ENCODE data around the gene SOHLH2. TPM values are rescaled to one million over a fixed set of nuclear protein-coding genes. Genes with fewer than 3 reads are reported as not detected.

Gene SOHLH2
- total RNA-seq, 1 experiment from 2014 or later = not detected

DNA sequence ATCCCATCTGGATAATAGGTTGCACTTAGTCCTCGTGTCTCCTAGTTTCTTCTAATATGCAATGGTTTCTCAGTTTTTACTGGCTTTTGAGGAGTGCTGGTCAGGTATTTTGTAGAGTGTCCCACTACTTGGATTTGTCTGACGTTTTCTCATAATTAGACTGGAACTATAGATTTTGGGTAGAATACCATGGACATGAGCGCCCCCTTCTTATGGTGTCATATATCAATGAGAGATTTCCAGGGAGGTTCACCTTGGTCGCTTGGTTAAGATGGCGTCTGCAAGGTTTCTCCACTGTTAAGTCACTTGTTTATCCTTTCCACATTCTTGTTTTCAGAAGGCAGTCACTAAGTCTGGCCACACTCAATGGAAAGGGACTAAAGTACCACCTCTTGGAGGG, 6.7 kb downstream of the SOHLH2 start:
- no peak for DNase-seq
- peaks cover 3% of the 10 kb centered on the region for H3K27me3 ChIP-seq
- no peaks in the 10 kb centered on the region for H3K9me3 ChIP-seq
- H3K4me3 ChIP-seq = no peak overlapping the region
- H3K36me3 ChIP-seq = no peaks in the 10 kb centered on the region

DNA sequence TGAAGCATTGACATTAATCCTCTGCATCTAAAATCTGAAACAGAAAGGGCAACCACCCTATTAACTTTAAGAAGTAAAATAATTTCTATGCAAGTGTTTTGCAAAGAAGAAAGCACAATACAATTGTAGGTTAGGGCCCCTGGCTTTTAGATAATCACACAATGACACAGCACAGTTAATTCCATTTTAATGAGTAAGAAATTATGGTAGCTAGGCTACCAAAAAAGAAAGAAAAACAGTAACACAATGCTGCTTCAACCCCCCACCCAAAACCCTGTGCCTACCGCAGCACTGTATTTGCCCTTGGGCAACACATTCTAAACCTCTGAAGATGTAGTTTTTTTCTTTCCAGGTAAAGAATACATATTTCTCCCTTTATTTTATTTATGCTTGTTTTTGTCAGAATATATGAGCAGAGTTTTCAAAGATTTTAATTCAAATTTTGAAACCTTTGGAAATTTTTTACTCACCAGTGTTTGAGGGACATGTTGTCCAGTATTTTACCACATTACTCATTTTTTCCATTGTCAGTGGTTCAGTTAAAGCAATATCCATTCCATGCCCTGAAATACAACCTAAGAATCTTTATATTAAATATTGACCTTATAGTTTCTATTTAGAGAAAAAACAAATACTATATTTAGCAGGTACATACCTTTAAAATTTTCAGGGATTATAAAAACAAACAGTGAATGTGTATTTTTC, 21.1 kb downstream of the SOHLH2 start:
- no peaks in the 10 kb centered on the region; the same call in 1 of the 2 replicates for H3K27me3 ChIP-seq
- H3K4me3 ChIP-seq = no peak overlapping the region
- H3K36me3 ChIP-seq = no peaks in the 10 kb centered on the region
- H3K9me3 ChIP-seq = no peaks in the 10 kb centered on the region
- no peak for DNase-seq

DNA sequence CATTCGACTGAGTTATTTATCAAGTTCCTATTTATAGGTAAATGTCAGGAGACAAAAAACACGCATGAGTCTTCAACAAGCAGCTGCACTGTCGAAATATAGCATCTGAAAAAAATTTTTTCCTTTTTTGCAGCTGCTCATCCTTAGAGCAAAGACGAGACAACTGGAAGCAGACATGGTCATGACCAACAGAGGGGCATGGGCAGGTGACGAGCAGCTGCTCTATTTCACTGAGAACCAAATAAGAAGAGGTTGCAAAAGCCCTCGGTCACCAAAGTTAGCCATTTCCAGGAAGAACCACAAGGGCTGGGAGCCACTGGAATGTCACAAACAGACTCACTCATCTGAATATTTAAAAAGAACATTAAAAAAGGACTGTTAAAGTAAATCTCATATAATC, 22.2 kb downstream of the SOHLH2 start:
- Histone ChIP-seq H3K4me3 (no peak overlapping the region), H3K27me3 (no peaks in the 10 kb centered on the region), H3K9me3 (no peaks in the 10 kb centered on the region), H3K36me3 (no peaks in the 10 kb centered on the region)
- no peak for DNase-seq

DNA sequence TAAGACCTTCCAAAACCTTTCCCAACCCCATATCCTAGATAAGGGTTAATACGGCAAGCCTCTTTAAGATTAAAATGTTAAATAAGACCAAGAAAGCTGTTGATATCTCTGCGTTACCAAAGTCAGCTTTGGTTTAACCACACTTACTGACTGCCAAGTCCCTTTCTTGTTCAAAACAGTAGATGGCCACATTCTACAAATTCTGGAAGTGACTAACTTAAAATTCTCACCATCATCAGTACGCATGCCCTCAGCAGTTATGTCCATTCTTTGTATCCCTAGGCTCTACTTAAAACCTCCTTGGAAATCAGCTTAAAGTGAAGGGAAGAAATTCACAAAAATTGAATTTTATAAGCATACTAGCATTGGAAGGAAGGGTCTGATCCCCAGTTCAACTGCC, 23.6 kb downstream of the SOHLH2 start:
- Histone ChIP-seq H3K27me3 (no peaks in the 10 kb centered on the region), H3K36me3 (no peaks in the 10 kb centered on the region), H3K4me3 (no peak overlapping the region), H3K9me3 (no peaks in the 10 kb centered on the region)
- DNase-seq = no peak

DNA sequence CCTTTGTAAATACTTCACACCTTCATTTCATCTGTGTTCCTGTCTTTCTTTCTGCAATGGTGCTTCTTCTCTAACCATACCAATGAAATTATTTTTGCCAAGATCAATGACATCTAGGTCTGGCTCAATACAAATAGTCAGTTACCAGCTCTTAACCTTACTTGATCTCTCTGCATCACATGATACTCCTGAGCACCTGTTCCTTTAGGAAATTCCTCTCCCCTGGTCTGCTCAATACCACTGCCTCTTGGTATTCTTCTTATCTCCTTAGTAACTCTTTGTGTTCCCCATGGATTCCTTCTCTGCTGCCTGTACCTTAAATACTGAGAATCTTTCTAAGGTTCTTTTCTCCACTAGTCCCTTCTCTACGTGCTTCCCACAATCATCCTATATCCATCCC, 25.9 kb downstream of the SOHLH2 start:
- no peak overlapping the region for H3K4me3 ChIP-seq
- no peaks in the 10 kb centered on the region for H3K27me3 ChIP-seq
- no peaks in the 10 kb centered on the region for H3K9me3 ChIP-seq
- no peak for DNase-seq
- H3K36me3 ChIP-seq = no peaks in the 10 kb centered on the region

DNA sequence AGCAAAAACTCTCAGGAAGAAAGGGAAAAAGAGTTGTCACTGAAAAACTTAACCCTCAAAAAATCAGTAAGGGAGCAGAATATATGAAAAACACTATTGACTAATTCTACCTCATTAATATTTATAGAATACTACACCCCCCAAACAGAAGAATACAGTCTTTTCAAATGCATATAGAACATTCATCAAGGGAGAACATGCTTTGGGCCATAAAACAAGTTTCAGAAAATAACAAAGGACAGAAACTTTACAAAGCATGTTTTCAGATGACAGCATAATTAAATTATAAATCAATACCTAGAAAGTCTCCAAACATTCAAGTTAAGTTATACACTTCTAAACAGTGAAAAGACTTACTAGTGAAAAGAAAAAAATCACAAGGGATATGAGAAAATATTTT, 30.5 kb downstream of the SOHLH2 start:
- no peaks in the 10 kb centered on the region for H3K9me3 ChIP-seq
- DNase-seq = no peak
- H3K4me3 ChIP-seq = no peak overlapping the region
- no peaks in the 10 kb centered on the region for H3K36me3 ChIP-seq
- no peaks in the 10 kb centered on the region for H3K27me3 ChIP-seq

DNA sequence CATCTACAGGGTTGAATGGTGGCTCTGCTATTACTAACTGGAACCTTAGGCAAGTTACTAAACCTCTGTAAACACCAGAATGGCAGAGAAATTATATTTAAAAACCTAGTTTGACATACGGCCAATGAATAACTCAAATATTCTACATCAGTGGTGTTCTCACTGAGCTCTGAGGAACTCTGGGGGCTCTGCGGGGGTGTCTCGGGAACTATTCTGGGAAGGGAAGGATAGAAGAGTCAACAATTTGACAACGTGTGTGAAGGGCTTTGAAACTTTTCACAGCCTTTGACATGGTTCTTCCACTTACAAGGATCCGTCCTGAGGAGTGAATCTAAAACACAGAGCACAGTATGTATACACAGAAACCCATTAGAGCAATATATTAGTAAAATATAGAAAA, 38.7 kb downstream of the SOHLH2 start:
- H3K27me3 ChIP-seq = no peaks in the 10 kb centered on the region
- H3K36me3 ChIP-seq = no peaks in the 10 kb centered on the region
- H3K9me3 ChIP-seq = no peaks in the 10 kb centered on the region
- no peak overlapping the region for H3K4me3 ChIP-seq
- no peak for DNase-seq

DNA sequence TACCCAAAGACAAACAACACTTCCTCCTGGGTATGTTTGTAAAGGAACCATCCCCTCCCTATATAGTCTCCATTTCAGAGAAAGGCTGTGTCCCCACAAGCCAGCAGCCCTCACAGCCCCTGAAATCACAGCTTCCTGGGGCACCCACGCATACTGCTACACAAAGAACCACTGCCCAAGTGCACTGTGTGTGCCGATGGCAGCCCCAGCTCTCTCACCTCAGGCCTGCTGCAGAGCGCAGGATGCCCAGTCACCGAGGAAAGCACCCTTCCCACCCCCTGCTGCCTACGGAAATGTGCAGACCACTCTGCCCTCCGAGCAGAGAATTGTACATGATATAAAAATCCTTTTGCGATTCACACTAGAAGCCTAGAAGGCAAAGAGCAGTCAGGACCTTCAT, 39.4 kb downstream of the SOHLH2 start:
- Histone ChIP-seq H3K36me3 (no peaks in the 10 kb centered on the region), H3K27me3 (no peaks in the 10 kb centered on the region), H3K9me3 (no peaks in the 10 kb centered on the region), H3K4me3 (no peak overlapping the region)
- no peak for DNase-seq

DNA sequence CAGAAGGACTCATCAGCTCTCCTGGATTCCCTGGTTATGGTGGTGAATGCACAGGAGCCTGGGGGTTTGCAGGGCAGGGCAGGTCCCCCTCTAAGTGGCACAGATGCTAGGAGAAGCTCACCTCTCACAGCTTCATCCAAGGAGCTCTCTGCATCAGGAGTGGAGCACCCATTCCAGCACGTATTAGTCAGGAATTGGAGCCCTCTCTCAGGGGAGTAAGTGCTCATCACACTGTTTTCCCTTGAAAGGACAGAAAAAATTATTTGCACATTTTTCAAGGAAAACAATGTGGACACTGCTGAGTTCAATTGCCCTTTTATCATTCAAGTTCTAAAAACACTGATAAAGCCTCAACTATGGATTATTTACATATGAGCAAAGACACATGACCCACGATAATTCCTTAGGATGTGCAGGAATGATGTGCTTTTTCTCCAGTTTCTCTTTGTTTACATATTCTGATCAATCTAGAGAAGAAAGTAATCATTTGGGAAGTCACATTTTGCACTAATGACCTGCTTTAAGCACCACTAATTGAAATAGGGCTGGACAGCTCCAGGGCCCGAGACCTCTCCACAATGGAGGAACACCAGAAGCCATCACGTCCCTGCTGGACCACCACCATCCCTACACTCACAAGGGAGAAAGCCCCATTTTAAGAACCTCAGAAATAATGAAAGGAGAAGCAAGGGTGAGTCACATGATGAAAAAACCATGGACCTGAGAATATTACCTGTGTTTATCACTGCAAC, 40.6 kb downstream of the SOHLH2 start:
- Histone ChIP-seq H3K36me3 (no peaks in the 10 kb centered on the region), H3K9me3 (no peaks in the 10 kb centered on the region), H3K27me3 (0 out of 2 replicates have a peak, but pooled peaks cover 2% of the 10 kb centered on the region), H3K4me3 (no peak overlapping the region)
- DNase-seq = no peak

DNA sequence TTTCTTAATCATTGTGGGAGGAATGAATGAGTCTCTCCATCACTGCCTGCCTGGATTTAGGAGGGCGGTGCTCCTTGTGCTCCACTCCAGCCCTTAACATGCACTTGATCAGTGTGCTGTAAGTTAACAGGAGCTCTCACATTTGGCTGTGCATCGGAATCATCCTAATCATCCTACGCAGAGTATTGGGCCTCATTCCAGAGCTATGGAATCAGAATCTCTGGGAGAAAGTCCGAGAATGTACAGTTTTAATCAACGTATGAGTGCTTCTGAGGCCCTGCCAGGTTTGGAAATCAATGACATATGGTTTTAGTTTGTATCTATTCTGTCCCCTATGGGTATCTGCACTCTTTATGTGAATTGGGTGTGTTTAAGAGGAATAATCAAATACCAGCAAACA, 48.3 kb downstream of the SOHLH2 start:
- no peaks in the 10 kb centered on the region for H3K36me3 ChIP-seq
- H3K4me3 ChIP-seq = no peak overlapping the region
- no peak for DNase-seq
- 0 out of 2 replicates have a peak, but pooled peaks cover 2% of the 10 kb centered on the region for H3K27me3 ChIP-seq
- H3K9me3 ChIP-seq = no peaks in the 10 kb centered on the region

DNA sequence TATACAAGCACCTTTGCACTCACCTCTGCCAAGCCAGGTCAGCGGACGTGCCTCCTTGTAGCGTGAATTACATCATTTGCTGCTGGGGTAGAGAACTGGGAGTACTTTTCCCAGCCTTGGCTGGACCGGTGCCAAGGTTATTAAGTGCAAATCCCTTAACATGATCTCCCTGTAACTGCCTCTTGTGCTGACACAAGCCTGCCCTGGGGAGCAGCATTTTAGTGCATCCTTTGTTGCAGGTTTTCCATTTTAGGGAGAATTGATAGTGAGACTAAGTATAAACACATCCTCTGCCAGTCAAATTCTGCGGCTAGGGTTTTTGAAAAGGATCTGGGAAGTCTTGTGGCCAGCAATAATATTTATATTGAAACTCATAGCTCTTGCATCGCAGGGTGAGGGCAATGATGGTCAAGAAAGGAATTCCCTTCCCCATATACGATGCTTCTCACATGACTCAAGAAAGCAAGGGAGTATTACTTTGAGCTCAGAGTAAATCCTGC, 50.5 kb downstream of the SOHLH2 start:
- Histone ChIP-seq H3K27me3 (no peaks in the 10 kb centered on the region), H3K9me3 (no peaks in the 10 kb centered on the region), H3K4me3 (no peak overlapping the region), H3K36me3 (no peaks in the 10 kb centered on the region)
- DNase-seq = peak; percentile 75

DNA sequence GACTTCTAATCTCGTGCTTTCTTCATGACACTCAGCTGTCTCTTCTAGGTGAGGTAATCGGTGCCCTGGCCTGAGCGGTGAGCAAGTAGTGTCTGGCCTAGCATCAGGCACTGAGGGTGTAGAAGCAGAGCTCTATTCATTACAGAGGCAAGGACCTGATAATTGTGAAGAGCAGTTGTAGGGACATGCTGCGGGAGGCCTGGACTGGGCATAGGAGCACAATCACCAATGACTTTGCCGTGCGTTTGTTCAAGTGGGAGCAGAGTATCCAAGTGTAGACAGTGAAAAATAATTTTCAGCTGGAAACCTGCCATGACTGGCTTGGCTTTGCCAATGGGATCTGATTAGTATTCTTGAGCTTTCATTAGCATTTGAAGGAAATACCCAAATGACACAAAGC, 51.1 kb downstream of the SOHLH2 start:
- H3K36me3 ChIP-seq = no peaks in the 10 kb centered on the region
- no peaks in the 10 kb centered on the region for H3K27me3 ChIP-seq
- H3K9me3 ChIP-seq = no peaks in the 10 kb centered on the region
- no peak for DNase-seq
- no peak overlapping the region for H3K4me3 ChIP-seq

DNA sequence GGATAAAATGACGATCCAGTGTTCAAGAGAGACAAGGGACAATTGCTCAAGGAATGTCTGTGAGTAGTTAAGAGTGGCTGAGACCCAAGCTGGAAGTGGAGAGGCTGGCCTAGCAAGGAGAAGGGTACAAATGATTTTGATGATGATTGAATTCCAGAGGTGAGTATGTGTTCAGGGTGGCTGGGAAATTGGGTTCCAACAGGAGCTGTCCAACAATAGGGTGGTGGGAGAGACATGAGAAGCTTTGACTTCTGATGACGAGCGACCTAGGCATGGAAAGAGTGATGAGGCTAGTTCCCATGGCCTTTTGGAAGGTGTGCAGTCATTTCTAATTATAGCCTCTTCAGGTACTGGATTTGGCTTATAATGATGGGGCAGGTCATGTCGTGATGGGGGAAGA, 54.1 kb downstream of the SOHLH2 start:
- no peaks in the 10 kb centered on the region for H3K36me3 ChIP-seq
- H3K4me3 ChIP-seq = no peak overlapping the region
- no peaks in the 10 kb centered on the region for H3K27me3 ChIP-seq
- DNase-seq = no peak
- H3K9me3 ChIP-seq = no peaks in the 10 kb centered on the region

DNA sequence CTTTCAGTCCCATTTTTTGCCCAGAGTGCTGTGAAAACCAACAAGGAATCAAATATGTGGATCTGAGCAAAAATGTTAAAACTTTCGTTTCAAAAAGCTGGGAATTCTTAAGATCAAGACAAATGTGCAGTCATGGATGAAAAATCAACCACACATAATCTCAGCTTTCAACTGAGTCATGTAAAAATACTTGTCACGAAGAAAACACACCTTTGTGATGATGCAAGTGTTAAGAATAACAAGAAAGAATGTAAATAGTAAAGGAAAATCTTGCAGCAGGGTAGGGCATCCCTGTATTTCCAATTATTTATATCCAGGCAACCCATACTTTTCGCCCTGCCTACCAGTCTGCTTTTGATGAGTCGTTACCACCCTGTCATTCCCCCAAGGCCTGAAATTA, 55.7 kb downstream of the SOHLH2 start:
- DNase-seq = no peak

DNA sequence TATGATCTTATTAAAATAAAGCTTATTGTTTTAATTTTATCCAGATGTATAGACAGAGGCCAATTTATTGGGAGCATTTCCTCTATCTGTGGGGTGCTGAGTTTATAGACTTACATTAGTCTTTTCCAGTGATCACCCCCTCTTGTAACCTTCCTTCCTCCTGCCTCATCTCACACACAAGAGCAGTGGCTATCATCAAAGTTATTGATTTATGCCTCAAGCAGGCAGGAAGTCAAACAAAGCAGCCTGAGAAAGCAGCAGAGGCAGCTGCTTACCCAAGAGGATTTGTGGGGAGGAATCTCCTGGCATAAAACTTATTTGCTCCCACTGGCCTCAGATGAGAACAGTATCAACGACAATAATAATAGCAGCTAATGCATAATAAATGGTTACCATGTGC, 56.9 kb downstream of the SOHLH2 start:
- Histone ChIP-seq H3K4me3 (no peak overlapping the region), H3K27me3 (no peaks in the 10 kb centered on the region), H3K9me3 (peaks cover 1% of the 10 kb centered on the region; the same call in 1 of the 2 replicates), H3K36me3 (no peaks in the 10 kb centered on the region)
- no peak for DNase-seq

More for the DNA sequence above, 55.7 kb downstream of the SOHLH2 start:
- no peaks in the 10 kb centered on the region for H3K36me3 ChIP-seq
- H3K9me3 ChIP-seq = no peaks in the 10 kb centered on the region
- no peaks in the 10 kb centered on the region for H3K27me3 ChIP-seq
- no peak overlapping the region for H3K4me3 ChIP-seq

DNA sequence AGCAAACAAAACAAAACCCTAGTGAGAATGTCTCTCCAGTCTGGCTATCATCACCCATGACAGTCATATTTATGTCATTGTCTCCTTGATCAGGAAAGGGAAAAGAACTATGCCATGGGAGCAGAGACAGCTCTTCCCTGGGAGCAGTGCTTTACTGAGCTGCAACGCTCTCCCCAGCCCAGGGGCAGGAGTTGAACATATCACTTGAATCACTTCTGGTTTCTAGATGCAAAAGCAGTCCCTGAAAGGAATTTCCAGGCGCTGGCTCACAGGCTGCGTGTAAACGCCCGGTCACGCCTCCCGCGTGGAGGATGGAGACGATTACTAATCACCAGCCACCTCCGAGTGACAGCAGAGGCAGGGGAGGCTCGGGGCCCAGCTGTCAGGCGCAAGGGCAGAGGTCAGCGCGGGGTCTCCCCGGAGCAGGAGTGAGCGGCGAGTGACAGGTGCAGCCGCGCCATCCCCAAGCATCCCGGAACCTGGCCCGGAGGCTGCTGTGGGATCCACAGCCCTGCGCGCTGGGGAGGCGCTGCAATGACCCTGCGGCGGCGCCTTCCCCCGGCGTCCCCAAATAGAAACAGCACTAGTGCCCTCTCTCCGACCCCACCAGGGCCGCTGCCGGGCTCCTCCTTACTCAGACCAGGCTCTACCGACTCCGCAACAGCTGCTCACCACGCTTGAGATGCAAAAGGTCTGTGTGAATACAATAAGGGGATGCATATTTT, 59.6 kb downstream of the SOHLH2 start:
- Histone ChIP-seq H3K36me3 (no peaks in the 10 kb centered on the region), H3K4me3 (no peak overlapping the region), H3K27me3 (no peaks in the 10 kb centered on the region), H3K9me3 (peaks cover 4% of the 10 kb centered on the region)
- no peak for DNase-seq

DNA sequence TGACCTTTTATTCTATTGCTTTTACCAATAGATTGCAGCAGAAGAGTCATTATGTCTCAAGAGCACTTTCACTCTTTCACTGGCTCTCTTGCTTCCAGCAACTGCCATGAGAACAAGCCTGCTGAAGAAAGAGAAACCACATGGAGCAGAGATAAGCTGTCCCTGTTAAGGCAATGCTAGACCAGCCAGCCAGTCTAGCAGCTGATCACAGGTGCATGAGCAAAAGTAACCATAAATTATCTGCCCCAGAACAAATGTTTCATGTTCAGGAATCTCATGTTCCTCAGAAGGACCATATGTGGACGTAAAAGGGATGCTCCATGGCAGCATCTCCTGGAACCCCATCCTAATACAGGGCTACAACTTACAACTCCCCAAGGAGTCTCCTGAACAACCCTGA, 62.8 kb downstream of the SOHLH2 start:
- no peaks in the 10 kb centered on the region for H3K27me3 ChIP-seq
- H3K36me3 ChIP-seq = no peaks in the 10 kb centered on the region
- no peak overlapping the region for H3K4me3 ChIP-seq
- peaks cover 4% of the 10 kb centered on the region for H3K9me3 ChIP-seq
- no peak for DNase-seq
